Smooth muscle cell (in vitro differentiated cells): ENCODE data around the gene ABCC3. TPM values are rescaled to one million over a fixed set of nuclear protein-coding genes. Genes with fewer than 3 reads are reported as not detected.

ENCODE experiments used
- DNase-seq: peaks from one replicate; lab custom pipeline; 2025; ENCODE audit not compliant: unreplicated experiment; lab: John Stamatoyannopoulos, UW
- H2AFZ ChIP-seq: fragments of 200-600 bp; sonication (generic); 2 replicates; pipeline ENCODE4 v1.6.0; 2016; ENCODE audit warnings: antibody characterized with exemption, low read depth, mild to moderate bottlenecking
- H3F3A ChIP-seq: fragments of 200-600 bp; sonication (generic); 2 replicates; pipeline ENCODE4 v1.6.0; 2017; ENCODE audit warnings: antibody characterized with exemption, low read depth
- H3K27ac ChIP-seq: fragments of 200-600 bp; sonication (generic); 2 replicates; pipeline ENCODE4 v1.5.1; 2016; ENCODE audit warnings: low read depth, mild to moderate bottlenecking
- H3K27me3 ChIP-seq: fragments of 200-600 bp; sonication (generic); 2 replicates; pipeline ENCODE4 v1.6.1; 2016; ENCODE audit warnings: low read depth, mild to moderate bottlenecking
- H3K36me3 ChIP-seq: fragments of 200-600 bp; sonication (generic); 2 replicates; pipeline ENCODE4 v1.5.1; 2016; ENCODE audit warnings: low read depth
- H3K4me1 ChIP-seq: fragments of 200-600 bp; sonication (generic); 2 replicates; pipeline ENCODE4 v1.5.1; 2016; ENCODE audit warnings: low read depth
- H3K4me2 ChIP-seq: fragments of 200-600 bp; sonication (generic); 2 replicates; pipeline ENCODE4 v1.6.0; 2016; ENCODE audit warnings: mild to moderate bottlenecking
- H3K4me3 ChIP-seq: fragments of 200-600 bp; sonication (generic); 2 replicates; pipeline ENCODE4 v1.5.1; 2016; ENCODE audit warnings: mild to moderate bottlenecking
- H3K79me2 ChIP-seq: fragments of 200-600 bp; sonication (generic); 2 replicates; pipeline ENCODE4 v1.6.0; 2016; ENCODE audit warnings: low read depth, mild to moderate bottlenecking
- H3K9ac ChIP-seq: fragments of 200-600 bp; sonication (generic); 2 replicates; pipeline ENCODE4 v1.6.0; 2016; ENCODE audit warnings: low read depth
- H3K9me3 ChIP-seq: fragments of 200-600 bp; sonication (generic); replicated peaks from 2 replicates; pipeline ENCODE4 v1.5.1; 2016; ENCODE audit warnings: low read depth
- H4K20me1 ChIP-seq: fragments of 200-600 bp; sonication (generic); 2 replicates; pipeline ENCODE4 v1.6.0; 2016; ENCODE audit warnings: low read depth
- WGBS: methylation state at CpG from one replicate; pipeline ENCODE4 v1.1.7; 2016; ENCODE audit warnings: low lambda C conversion rate; 5-methylcytosine and 5-hydroxymethylcytosine counted together
- polyA plus RNA-seq: library from polyadenylated mRNA; unstranded; fragments of >200 nt; fragmentation: Nextera tagmentation; extraction: Ambion mirVana; gene quantifications from 2 replicates; pipeline ENCODE4 v1.2.1, GENCODE V29; 2016
- total RNA-seq: library from RNA; depleted of rRNA; stranded (reverse); fragments of >200 nt; gene quantifications from 2 replicates; pipeline ENCODE4 v1.2.3, GENCODE V29; 2014
- TF ChIP-seq, protein P1 (sequence below): fragments of 200-600 bp; sonication (generic); IDR thresholded peaks from 2 replicates; pipeline ENCODE4 v1.5.1; 2017; ENCODE audit warnings: borderline replicate concordance, mild to moderate bottlenecking, antibody characterized with exemption; ENCODE audit not compliant: insufficient read depth, poor library complexity, severe bottlenecking

Gene ABCC3
- total and polyA plus RNA-seq, 2 experiments from 2014 or later = 1.3 TPM

GRCh38 chr17:50687200-50688066 lies 52.8 kb downstream of the ABCC3 start:
- H2AFZ ChIP-seq = no peak overlapping the region
- no peak overlapping the region for H3K27ac ChIP-seq
- no peaks in the 10 kb centered on the region for H3K9me3 ChIP-seq
- no peaks in the 10 kb centered on the region for H3K79me2 ChIP-seq
- H3K4me1 ChIP-seq = peaks cover 43% of the 10 kb centered on the region
- no peaks in the 10 kb centered on the region for H3K36me3 ChIP-seq
- H3K4me3 ChIP-seq = no peak overlapping the region
- 71% methylated on average over 12 of the region's 16 CpGs for WGBS
- no peak overlapping the region for H3K4me2 ChIP-seq
- H3K27me3 ChIP-seq = no peaks in the 10 kb centered on the region
- no peaks in the 10 kb centered on the region for H4K20me1 ChIP-seq
- no peak for DNase-seq
- H3K9ac ChIP-seq = no peak overlapping the region
- TF ChIP-seq, protein P1, sequence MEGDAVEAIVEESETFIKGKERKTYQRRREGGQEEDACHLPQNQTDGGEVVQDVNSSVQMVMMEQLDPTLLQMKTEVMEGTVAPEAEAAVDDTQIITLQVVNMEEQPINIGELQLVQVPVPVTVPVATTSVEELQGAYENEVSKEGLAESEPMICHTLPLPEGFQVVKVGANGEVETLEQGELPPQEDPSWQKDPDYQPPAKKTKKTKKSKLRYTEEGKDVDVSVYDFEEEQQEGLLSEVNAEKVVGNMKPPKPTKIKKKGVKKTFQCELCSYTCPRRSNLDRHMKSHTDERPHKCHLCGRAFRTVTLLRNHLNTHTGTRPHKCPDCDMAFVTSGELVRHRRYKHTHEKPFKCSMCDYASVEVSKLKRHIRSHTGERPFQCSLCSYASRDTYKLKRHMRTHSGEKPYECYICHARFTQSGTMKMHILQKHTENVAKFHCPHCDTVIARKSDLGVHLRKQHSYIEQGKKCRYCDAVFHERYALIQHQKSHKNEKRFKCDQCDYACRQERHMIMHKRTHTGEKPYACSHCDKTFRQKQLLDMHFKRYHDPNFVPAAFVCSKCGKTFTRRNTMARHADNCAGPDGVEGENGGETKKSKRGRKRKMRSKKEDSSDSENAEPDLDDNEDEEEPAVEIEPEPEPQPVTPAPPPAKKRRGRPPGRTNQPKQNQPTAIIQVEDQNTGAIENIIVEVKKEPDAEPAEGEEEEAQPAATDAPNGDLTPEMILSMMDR = no peak
- H3F3A ChIP-seq = peaks cover 6% of the 10 kb centered on the region

DNA sequence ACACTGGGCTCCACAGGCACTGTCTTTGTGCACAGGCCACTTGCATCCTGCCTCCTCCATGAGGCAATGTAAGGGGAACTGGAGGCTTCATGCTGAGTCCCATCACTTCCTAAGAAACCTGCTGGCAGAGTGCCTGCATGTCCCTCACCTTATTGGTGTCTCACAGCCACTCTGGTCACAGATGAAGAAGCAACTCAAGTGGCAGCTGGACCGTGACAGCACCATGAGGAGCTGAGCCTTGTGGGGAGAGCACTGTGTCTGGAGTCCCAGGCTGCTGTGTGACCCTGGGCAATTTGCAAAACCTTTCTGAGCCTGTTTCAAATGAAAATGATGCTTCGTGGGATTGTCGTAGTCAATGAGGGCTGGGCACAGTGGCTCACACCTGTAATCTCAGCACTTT lies 53.6 kb downstream of the ABCC3 start:
- Histone ChIP-seq H3K36me3 (no peaks in the 10 kb centered on the region), H3K79me2 (no peaks in the 10 kb centered on the region), H3K9ac (no peak overlapping the region), H3K4me2 (no peak overlapping the region), H3K27me3 (no peaks in the 10 kb centered on the region), H3K27ac (no peak overlapping the region), H3F3A (peaks cover 6% of the 10 kb centered on the region), H4K20me1 (no peaks in the 10 kb centered on the region), H3K9me3 (no peaks in the 10 kb centered on the region), H3K4me1 (peaks cover 43% of the 10 kb centered on the region), H3K4me3 (no peak overlapping the region), H2AFZ (no peak overlapping the region)
- WGBS = 95% methylated on average over 3 of the region's 3 CpGs
- DNase-seq = no peak
- TF ChIP-seq, protein P1 = no peak

- 42% methylated on average over 4 of the region's 4 CpGs for WGBS
- Histone ChIP-seq H3K36me3 (no peaks in the 10 kb centered on the region), H3K9me3 (no peaks in the 10 kb centered on the region), H3K27ac (no peak overlapping the region), H3F3A (peaks cover 14% of the 10 kb centered on the region), H3K79me2 (no peaks in the 10 kb centered on the region), H3K9ac (no peak overlapping the region), H3K4me2 (no peak overlapping the region), H3K4me3 (no peak overlapping the region), H3K4me1 (peaks cover 39% of the 10 kb centered on the region), H2AFZ (no peak overlapping the region), H3K27me3 (no peaks in the 10 kb centered on the region), H4K20me1 (no peaks in the 10 kb centered on the region)
- TF ChIP-seq, protein P1 = no peak
- DNase-seq = no peak
Measured at GRCh38 chr17:50689251-50689650, 54.6 kb downstream of the ABCC3 start.
